ENCODE measurements around the gene ZBTB17. TPM values are rescaled to one million over a fixed set of nuclear protein-coding genes. Genes with fewer than 3 reads are reported as not detected.

ZBTB17 gene
- total and polyA plus RNA-seq, 9 of the 15 experiments (the other 6 are each of a cell fraction or from before 2014, with no cell fraction given): 1.1 to 53.4 (median 29.6) TPM

GRCh38 chr1:16009030-16009460 lies 33.1 kb upstream of the ZBTB17 start (continued):
- TF ChIP-seq NEUROD1 (IDR thresholded peaks at IDR 0.05; ENCODE audit: borderline replicate concordance, low read depth, low read length, partially characterized antibody) (peak; percentile 57), CTCF (IDR thresholded peaks at IDR 0.05 in 2 of 3, conservative IDR thresholded peaks at IDR 0.05 in 1 of 3; ENCODE audit: insufficient read depth in 2 of 3, low read depth in 1 of 3, low read length in 3 of 3) (peak; percentile 96 to 99 (median 98)), E2F5 (CRISPR knock-in tag; IDR thresholded peaks at IDR 0.05) (no peak), ZBTB2 (IDR thresholded peaks at IDR 0.05) (no peak), DPF2 (IDR thresholded peaks at IDR 0.05) (no peak), KAT2B (IDR thresholded peaks at IDR 0.05; ENCODE audit: low read depth, low read length) (no peak), THRAP3 (IDR thresholded peaks at IDR 0.05; ENCODE audit: borderline replicate concordance) (peak; percentile 61; the same call in 1 of the 2 replicates), NRF1 (conservative IDR thresholded peaks at IDR 0.05 in 1 of 2, IDR thresholded peaks at IDR 0.05 in 1 of 2) (no peak), HDAC8 (tag; IDR thresholded peaks at IDR 0.05) (no peak), ETS1 (conservative IDR thresholded peaks at IDR 0.05; ENCODE audit: control insufficient read depth, low read depth, low read length) (no peak), ZNF655 (CRISPR knock-in tag; IDR thresholded peaks at IDR 0.05) (no peak), NCOR1 (IDR thresholded peaks at IDR 0.05) (no peak), ZKSCAN1 (IDR thresholded peaks at IDR 0.05; ENCODE audit: low read depth, low read length) (no peak), PKNOX1 (IDR thresholded peaks at IDR 0.05) (no peak), WHSC1 (IDR thresholded peaks at IDR 0.05; ENCODE audit: low read length) (no peak), SMC3 (conservative IDR thresholded peaks at IDR 0.05; ENCODE audit: insufficient read depth, low read depth, low read length) (peak; percentile 99), STAT5B (CRISPR knock-in tag; IDR thresholded peaks at IDR 0.05) (no peak), IFI16 (CRISPR knock-in tag; IDR thresholded peaks at IDR 0.05) (no peak), TEAD4 (IDR thresholded peaks at IDR 0.05; ENCODE audit: low read length) (no peak), TEAD4 (CRISPR knock-in tag; IDR thresholded peaks at IDR 0.05; ENCODE audit: borderline replicate concordance) (no peak), ZNF79 (CRISPR knock-in tag; IDR thresholded peaks at IDR 0.05; ENCODE audit: low read depth) (no peak), RAD21 (CRISPR knock-in tag; conservative IDR thresholded peaks at IDR 0.05 in 1 of 2, IDR thresholded peaks at IDR 0.05 in 1 of 2) (peak; percentile 98 to 100)

Measured in K562 (cell line).